OCI-M1 (cell line): Measurements from ENCODE around the gene ENTPD2.

Experiments
- DNase-seq: peaks from one replicate; lab custom pipeline; 2025; lab: John Stamatoyannopoulos, UW

Gene ENTPD2

GRCh38 chr9:137053944-137054931 lies at the start of gene ENTPD2:
ENTPD2 (minus strand) TSS chr9:137054061; CDS start chr9:137053997, 64 bp downstream.
- no peak for DNase-seq

GRCh38 chr9:137103206-137103999 lies 49.5 kb upstream of the ENTPD2 start:
- DNase-seq = no peak

DNA sequence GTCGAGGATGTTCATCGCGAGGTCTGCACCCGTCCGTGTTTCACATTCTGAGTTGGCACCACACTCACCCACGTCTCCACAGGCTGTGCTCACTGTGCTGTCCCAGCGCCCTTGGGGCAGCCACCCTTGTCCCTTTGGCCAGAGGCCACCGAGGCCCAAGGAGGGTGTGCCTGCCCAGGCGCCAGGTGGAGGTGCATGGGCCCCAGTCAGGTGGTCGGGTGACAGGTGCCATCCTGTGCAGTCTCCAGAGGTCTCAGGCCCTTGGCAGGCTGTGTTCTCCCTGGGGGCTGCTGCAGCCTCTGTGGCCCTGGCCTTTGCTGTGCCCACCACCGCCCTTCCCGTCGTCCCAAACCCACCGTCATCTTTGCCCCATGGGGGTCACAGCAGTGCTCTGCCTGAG lies 45.4 kb upstream of the ENTPD2 start:
- no peak for DNase-seq

- DNase-seq = no peak
These were observed 44.1 kb upstream of the ENTPD2 start for GRCh38 chr9:137097761-137098462.

DNA sequence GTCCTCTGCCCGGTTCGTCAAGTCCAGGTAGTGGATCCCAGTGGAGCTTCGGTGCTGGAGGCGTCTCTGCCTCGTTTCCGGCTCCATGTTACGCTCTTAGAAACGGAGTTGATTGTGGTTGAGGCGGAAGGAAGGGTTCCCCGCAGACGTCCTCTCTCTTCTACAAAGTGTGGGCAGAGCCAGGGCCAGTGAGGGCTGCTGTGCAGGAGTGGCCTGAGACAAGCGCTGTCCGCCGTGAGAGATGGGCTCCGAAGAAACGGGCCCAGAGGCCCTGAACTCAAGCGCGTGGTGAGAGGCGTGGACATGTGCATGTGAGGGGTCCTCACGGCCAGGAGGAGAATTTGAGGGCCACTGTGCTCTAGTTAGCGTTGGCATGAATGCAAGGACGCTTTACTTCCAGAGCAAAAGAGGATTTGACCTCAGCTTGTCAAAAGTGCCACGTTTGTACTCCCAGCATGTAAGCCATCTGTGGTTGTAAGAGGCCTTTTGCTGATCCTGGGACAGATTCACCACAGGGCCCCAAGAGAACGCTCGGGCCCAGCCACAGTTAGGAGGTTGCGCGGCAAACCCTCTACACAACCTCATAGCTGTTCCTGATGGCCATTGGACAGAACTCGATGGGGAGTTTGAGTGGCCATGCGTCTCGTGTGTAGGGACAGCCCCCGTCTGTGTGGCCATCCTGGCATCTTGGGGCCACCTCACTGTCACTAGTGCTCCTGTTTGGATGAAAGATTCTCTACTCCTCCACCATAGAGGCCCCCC lies 43.1 kb upstream of the ENTPD2 start:
- no peak for DNase-seq

GRCh38 chr9:137095664-137096517 lies 42.0 kb upstream of the ENTPD2 start:
- DNase-seq = no peak

DNA sequence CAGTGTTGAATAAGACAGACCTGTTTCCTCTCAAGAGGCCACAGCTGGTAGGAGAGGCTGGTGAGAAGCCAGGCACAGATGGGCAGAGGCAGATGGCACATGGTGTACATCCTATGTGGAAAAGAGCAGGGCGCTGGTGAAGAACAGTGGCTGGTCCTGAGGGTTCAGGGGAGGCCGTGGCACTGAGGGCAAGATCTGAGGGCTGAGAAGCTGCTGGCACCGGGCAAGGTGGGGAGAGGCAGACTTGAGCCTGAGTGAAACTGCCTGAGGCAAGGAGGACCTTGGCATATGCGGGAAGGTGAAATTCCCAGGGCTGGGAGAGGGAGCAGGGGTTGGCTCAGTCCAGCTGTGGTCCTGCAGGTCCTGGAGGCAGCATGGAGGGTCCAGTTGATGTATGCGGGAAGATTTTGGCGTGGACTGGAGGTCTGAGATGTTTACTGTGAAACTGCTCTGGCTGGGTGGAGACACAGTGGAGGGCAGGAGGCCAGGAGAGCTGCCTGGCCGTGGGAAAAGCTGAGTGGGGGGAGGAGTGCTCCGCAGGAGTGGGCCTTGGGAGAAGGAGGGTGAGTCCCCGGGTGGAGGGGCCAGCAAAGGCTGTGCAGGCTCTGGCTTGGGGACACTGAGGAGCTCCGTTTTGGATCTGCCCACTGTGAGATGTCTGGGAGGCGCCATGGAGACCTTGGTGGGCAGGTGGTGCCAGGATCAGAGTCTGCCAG lies 35.5 kb upstream of the ENTPD2 start:
- no peak for DNase-seq

DNA sequence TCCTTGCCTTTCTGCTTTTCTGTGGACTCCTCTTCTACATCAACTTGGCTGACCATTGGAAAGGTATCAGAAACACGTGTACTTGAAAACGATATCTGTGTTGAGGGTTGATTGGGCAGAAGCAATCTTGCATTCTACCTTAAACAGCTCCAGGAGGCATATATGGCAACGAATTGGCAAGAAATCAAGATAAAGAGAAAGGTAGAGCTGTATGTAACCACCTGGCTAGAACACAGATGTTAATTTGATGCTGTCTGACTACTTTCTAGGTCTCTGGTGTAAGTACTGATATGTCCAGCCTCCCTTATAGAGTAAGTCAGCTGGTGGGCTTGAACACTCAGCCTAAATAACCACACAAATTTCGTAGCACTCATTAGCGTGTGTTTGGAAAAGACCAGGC lies 34.3 kb upstream of the ENTPD2 start:
- DNase-seq = no peak

DNA sequence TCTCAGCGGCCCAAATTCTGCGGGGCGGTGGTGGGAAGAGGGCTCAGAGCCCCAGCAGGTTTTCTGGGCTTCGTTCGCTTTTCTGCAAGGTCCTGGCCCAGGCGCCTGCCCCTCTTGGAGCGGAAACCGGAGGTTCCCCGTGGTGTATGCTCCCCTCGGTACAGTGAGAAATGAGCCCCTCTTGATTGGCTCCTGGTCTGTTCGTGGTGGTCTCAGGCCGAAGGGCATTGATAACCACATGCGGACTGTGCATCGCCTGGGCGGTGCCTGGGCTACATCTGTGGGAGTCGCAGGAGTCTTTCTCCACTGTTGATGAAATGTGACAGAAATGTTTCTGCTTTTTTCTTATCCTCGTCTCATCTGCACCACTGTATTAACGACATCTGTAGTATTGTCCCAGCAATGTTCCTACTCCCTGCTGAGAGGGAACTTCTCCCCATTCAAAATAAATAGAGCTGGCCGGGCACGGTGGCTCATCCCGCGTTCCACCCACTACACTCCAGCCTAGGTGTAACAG lies 33.6 kb upstream of the ENTPD2 start:
- peak; percentile 78 for DNase-seq

- DNase-seq = peak; percentile 99
These were observed 32.9 kb upstream of the ENTPD2 start, which contains the start of gene MAN1B1 for GRCh38 chr9:137086531-137087408. MAN1B1 (plus strand) TSS chr9:137086985; CDS start chr9:137087000, 15 bp downstream.

DNA sequence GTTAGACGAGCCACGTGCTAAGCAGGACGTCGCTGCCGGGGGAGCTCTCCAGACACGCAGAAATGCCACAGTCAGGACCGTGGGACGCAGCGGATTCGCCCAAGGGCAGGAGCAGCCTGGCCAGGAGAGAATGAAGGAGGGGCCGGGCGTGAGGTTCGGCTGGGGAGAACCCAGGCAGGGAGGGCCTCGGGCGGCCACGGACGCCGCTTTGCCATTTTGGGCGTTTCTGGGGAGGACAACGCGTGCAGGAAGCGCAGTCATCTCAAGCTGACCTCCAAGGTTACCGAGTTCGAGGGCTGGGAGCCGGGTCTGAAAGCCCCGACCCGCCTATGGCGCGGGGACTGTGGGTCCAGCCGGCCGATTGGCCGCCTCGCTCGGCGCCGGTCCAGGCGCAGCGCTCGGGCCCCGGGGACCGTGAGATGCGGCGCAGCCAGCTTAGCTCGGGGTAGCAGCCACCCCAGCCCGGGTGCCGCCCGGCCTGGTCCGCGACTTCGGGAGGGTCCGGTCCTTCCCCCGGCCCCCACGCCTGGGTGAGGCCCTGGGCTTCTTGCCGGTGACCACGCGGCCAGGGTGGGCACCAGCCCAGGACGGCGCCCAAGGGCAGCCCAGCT lies 32.2 kb upstream of the ENTPD2 start:
- DNase-seq = peak; percentile 69

DNA sequence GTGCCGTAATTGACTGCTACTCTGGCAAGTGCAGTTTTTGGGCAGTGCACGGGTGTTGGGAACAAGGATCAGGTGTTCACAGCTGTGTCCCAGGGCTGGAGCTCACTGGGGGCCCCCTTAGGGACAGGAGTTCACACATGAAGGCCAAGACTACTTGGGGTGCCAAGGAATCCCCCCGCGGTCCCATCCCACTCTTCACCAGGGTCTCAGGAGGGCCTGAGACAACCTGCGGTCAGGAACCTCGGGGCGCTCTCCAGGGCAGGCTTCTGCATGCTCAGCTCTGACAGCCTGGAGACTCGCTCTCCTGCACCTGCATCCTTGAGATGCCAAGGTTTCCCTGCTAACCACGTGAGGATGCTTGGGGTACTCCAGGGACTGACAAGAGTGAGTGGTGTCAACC lies 30.7 kb upstream of the ENTPD2 start:
- no peak for DNase-seq

- no peak for DNase-seq
These were observed 29.6 kb upstream of the ENTPD2 start for GRCh38 chr9:137083394-137084004.

DNA sequence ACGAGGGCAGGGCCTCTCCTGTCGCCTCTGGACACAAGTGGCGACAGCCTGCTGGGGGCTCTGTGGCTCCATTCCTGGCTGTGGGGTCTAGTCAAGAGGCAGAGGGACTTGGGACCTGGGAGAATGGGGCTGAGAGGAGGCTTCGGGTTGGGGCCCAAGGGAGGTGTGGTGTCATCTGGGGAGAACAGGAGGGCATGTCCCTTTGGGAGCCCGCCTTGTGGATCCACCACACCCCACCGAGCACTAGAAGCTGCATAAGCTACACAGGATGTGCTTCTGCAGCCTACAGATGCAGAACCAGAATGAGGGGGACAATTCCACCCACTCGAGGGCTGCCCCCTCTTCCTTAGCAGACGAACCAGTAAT lies 29.0 kb upstream of the ENTPD2 start:
- DNase-seq = no peak

DNA sequence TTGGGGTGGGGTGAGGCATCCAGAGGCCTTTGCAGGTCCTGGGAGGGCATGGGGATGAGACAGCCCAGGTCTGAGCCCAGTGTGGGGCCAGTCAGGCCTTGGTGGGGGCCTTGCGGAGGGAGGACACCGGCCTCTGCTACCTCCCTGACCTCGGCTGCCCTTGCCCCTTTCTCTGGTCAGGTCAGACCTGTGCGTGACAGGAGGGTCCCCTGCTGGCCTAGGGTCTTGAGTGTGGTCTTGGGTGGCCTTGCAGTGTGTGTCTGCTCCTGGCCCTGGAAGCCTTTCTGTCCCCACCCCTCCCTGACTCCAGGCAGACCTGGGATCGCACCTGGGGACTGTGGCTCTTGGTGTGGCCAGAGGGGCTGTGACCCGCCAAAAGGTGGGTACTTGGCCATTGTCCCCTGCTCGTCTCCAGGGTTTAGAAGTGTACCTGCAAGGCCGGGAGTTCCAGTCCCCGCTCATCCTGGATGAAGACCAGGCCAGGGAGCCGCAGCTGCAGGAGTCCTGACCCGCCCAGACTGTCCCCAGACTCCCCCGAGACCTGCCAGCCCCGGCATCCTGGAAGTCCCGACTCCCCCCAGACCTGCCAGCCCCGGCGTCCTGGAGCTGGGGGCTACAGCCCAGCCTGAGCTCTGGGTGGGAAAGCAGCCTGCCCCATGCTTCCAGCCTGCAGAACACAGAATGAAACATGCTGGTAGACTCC lies 28.5 kb upstream of the ENTPD2 start:
- DNase-seq = no peak

DNA sequence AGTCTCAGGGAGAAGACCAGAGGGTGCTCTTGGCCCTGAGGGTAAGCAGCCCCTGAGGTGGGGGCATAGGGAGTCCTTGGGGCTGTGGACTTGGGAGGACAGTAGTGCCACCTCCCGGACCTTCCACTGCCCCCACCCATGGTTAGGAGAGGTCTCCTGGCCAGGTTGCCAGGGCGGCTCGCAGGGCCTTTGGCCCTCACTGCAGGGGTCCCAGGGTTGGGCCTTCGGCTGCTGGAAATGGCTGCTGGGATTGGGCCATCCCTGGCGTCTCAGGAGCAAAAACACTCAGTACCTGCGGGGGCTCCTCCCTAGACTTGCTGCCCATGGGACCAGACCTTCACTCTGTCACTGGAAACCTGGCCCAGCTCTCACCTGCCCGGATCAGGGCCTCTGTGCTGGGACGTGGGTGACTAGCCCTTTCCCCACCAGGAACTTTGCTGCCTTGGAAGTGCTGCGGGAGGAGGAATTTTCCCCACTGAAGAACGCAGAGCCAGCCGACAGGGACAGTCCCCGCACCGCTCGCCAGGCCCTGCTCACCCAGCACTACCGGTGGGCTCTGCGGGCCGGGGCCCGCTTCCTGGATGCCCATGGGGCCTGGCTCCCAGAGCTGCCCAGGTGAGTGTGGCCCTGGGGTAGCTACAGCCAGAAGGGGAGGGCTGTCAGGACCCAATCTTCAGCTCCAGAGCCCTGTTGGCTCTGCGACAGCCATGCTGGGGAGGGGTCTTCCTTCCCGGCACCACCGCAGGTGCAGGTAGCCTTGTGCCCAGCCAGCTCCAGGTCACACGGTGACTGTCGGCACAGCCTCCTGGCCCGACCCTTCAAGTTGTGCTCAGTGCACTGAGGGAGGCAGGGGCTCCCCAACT lies 26.6 kb upstream of the ENTPD2 start:
- no peak for DNase-seq
